ENCODE measurements around the gene EEF1AKMT3. TPM values are rescaled to one million over a fixed set of nuclear protein-coding genes. Genes with fewer than 3 reads are reported as not detected.

Gene EEF1AKMT3
- total RNA-seq, 1 experiment from 2014 or later: 5.0 TPM

DNA sequence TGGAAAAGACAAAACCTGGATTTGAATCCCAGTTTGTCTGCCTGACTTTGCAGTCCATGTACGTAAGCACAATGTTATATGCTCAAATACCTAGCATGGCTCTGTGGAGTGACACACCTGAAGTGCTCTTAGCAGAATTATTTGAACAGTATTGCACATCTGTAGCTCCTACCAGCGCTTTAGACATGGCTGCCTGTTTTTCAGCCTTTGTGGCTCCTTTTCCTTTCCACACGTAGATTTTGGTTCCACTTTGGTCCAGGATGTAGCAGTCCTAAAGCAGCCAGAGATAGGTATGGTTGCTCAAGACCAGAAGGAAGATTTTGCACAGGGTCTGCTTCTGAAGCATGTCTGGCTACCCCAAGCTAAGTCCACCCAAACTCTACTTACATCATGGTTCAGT, 37.0 kb downstream of the EEF1AKMT3 start (continued):
- no peak for TF ChIP-seq ZBTB33 (IDR thresholded peaks at IDR 0.05; ENCODE audit: extremely low read depth, insufficient replicate concordance, low read length)
- TF ChIP-seq EZH2phosphoT487 (IDR thresholded peaks at IDR 0.05; ENCODE audit: borderline replicate concordance): no peak
- no peak for TF ChIP-seq FOSL1 (IDR thresholded peaks at IDR 0.05; ENCODE audit: low read depth)

DNA sequence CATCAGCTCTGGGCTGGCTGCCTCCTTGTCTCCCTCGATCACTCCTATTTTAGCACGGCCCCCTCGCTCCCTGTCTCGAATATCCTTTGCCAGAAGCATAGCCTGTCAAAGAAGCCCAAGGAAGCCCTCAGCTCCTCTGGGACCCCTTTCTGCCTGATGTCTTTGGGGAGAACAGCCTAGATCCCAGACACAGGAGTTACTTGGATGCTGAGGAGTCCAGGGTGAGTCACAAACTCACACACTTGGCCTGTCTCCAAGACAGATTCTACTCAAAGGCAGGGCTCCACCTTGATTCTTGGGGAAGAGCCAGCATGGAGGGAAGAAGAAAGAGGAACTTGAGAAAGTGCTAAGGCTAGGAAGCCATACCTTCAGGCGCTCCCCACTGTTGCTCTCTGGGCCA, 38.0 kb downstream of the EEF1AKMT3 start:
- Histone ChIP-seq H3K4me3 (replicated peaks in 1 of 2; ENCODE audit: low read depth in 1 of 2, low read length in 2 of 2) (no peak overlapping the region), H3K9me3 (ENCODE audit: control insufficient read depth in 1 of 2, insufficient read depth in 1 of 2, low read depth in 1 of 2, low read length in 2 of 2) (no peaks in the 10 kb centered on the region), H3K9ac (ENCODE audit: low read length) (no peak overlapping the region), H3K27me3 (ENCODE audit: insufficient read depth, low read length) (no peaks in the 10 kb centered on the region), H2AFZ (ENCODE audit: low read depth, low read length, poor library complexity, severe bottlenecking) (no peak overlapping the region), H3K9me2 (ENCODE audit: insufficient read depth) (no peaks in the 10 kb centered on the region), H3K4me1 (ENCODE audit: control insufficient read depth in 1 of 2, insufficient read depth in 2 of 2, low read length in 2 of 2) (peaks cover 0 to 13% of the 10 kb centered on the region in 2 experiments; a peak in 2 of 4 replicates), H3K36me3 (ENCODE audit: control insufficient read depth in 1 of 2, insufficient read depth in 2 of 2, low read length in 2 of 2) (no peaks in the 10 kb centered on the region), H3K27ac (ENCODE audit: low read depth, low read length) (no peak overlapping the region), H3K4me2 (ENCODE audit: low read length) (peak overlapping the region; percentile 28), H3K79me2 (ENCODE audit: insufficient read depth, low read length) (no peaks in the 10 kb centered on the region), H4K20me1 (ENCODE audit: insufficient read depth) (no peaks in the 10 kb centered on the region)
- POLR2A ChIA-PET: interaction anchor here (0.6 kb wide), 1 partner anchor 121 kb away, joined by 5 read pairs; no protein-coding TSS in a partner anchor
- CTCF ChIA-PET: no interaction called here
- intact Hi-C loops (cut with micrococcal nuclease): no loop called here
- ATAC-seq: peak; percentile 59
- DNase-seq (ENCODE audit: low read depth, low spot score): peak; percentile 34
- BruUV-seq (replicated peaks): no TSS peak
- RAD21 ChIA-PET (ENCODE audit: low non-redundant PET in 1 of 2, low total read pairs in 2 of 2, uncharacterized antibody in 2 of 2, unreplicated experiment in 2 of 2): no interaction called here
- TF ChIP-seq SP1 (IDR thresholded peaks at IDR 0.05; ENCODE audit: low read depth) (no peak), EGR1 (IDR thresholded peaks at IDR 0.05; ENCODE audit: low read depth) (no peak), POLR2AphosphoS5 (IDR thresholded peaks at IDR 0.05; ENCODE audit: low read depth, low read length) (0 out of 2 replicates have a peak, but pooled peaks have one; percentile 21), TCF7L2 (IDR thresholded peaks at IDR 0.05; ENCODE audit: borderline replicate concordance, extremely low read depth, insufficient read depth, insufficient read length) (peak; percentile 11), EZH2phosphoT487 (IDR thresholded peaks at IDR 0.05; ENCODE audit: borderline replicate concordance) (no peak), SIN3A (IDR thresholded peaks at IDR 0.05; ENCODE audit: low read depth) (no peak), EZH2 (IDR thresholded peaks at IDR 0.05) (no peak)
- TF ChIP-seq, protein P1, sequence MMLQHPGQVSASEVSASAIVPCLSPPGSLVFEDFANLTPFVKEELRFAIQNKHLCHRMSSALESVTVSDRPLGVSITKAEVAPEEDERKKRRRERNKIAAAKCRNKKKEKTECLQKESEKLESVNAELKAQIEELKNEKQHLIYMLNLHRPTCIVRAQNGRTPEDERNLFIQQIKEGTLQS (IDR thresholded peaks at IDR 0.05): no peak

Data from HCT116 (cell line).